ENCODE data around the gene TTC34.
"Not testable (repeated sequence)": the region's sequence is repeated elsewhere in the genome, so short reads cannot be mapped to it uniquely, and the experiment has no call there.

Gene TTC34

DNA sequence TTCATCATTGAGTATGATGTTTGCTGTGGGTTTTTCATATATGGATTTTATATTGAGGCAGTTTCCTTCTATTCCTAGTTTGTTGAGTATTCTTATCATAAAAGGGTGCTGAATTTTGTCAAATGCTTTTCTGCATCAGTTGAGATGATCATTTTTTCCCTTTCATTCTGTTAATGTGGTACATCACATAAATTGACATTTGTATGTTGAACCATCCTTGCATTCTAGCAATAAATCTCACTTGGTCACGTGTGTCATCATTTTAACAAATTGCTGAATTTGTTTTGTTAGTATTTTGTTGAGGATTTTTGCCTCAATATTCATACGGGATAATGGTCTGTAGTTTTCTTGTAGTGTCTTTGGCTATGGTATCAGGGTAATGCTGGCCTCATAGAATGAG is 19.9 kb downstream of the TTC34 start:
- no peaks in the 10 kb centered on the region for H4K20me1 ChIP-seq (ENCODE audit: insufficient read depth, low read length)
- H3K4me3 ChIP-seq (ENCODE audit: low read depth, low read length, poor library complexity, severe bottlenecking), result no peak overlapping the region
- H2AFZ ChIP-seq (ENCODE audit: low read length), result no peak overlapping the region
- H3K4me2 ChIP-seq (ENCODE audit: low read length), result no peak overlapping the region
- no peaks in the 10 kb centered on the region for H3K79me2 ChIP-seq (ENCODE audit: insufficient read depth, low read length)
- no peaks in the 10 kb centered on the region for H3K36me3 ChIP-seq (ENCODE audit: insufficient read depth, low read length)
- no peak overlapping the region for H3K27ac ChIP-seq (ENCODE audit: low read depth, low read length, poor library complexity, severe bottlenecking)
- H3F3A ChIP-seq (ENCODE audit: insufficient read depth, low read length), result no peaks in the 10 kb centered on the region
- no peaks in the 10 kb centered on the region for H3K9me2 ChIP-seq (ENCODE audit: low read depth, low read length)
- H3K27me3 ChIP-seq (ENCODE audit: insufficient read depth, low read length), result no peaks in the 10 kb centered on the region; the same call in 1 of the 2 replicates
- H3K9ac ChIP-seq (ENCODE audit: low read length), result no peak overlapping the region
- TF ChIP-seq, protein P1, sequence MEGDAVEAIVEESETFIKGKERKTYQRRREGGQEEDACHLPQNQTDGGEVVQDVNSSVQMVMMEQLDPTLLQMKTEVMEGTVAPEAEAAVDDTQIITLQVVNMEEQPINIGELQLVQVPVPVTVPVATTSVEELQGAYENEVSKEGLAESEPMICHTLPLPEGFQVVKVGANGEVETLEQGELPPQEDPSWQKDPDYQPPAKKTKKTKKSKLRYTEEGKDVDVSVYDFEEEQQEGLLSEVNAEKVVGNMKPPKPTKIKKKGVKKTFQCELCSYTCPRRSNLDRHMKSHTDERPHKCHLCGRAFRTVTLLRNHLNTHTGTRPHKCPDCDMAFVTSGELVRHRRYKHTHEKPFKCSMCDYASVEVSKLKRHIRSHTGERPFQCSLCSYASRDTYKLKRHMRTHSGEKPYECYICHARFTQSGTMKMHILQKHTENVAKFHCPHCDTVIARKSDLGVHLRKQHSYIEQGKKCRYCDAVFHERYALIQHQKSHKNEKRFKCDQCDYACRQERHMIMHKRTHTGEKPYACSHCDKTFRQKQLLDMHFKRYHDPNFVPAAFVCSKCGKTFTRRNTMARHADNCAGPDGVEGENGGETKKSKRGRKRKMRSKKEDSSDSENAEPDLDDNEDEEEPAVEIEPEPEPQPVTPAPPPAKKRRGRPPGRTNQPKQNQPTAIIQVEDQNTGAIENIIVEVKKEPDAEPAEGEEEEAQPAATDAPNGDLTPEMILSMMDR (IDR thresholded peaks at IDR 0.05; ENCODE audit: low read length), result no peak
- TF ChIP-seq EZH2 (IDR thresholded peaks at IDR 0.05; ENCODE audit: borderline replicate concordance, low read length), result no peak
- H3K4me1 ChIP-seq (ENCODE audit: insufficient read depth, low read length, severe bottlenecking), result no peaks in the 10 kb centered on the region
- peaks cover 6% of the 10 kb centered on the region; the same call in 1 of the 2 replicates for H3K9me3 ChIP-seq (ENCODE audit: low read length)

DNA sequence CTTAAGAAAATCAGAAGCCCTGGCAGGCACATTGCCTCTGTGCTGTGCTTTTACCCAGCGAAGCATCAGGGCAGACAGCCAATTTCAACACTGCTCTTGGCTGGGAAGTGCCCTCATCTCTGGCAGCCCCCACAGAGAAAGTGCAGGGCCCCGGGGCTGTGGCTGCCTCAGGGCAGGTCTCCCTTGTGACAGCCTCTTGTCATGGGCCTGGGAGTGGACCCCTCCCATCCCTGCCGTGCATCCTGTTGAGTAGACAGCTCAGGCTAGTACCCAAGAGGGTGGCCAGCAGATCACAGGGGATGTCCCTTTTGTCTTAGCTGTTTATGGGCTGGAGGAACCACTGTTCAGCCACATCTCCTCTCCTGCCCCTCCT is 23.3 kb downstream of the TTC34 start:
- H2AFZ ChIP-seq (ENCODE audit: low read length), result no peak overlapping the region
- no peaks in the 10 kb centered on the region for H3K9me2 ChIP-seq (ENCODE audit: low read depth, low read length)
- H3K36me3 ChIP-seq (ENCODE audit: insufficient read depth, low read length), result no peaks in the 10 kb centered on the region
- no peaks in the 10 kb centered on the region for H4K20me1 ChIP-seq (ENCODE audit: insufficient read depth, low read length)
- H3K9ac ChIP-seq (ENCODE audit: low read length), result no peak overlapping the region
- no peak overlapping the region for H3K4me2 ChIP-seq (ENCODE audit: low read length)
- H3K9me3 ChIP-seq (ENCODE audit: low read length), result peaks cover 6% of the 10 kb centered on the region; the same call in 1 of the 2 replicates
- H3F3A ChIP-seq (ENCODE audit: insufficient read depth, low read length), result no peaks in the 10 kb centered on the region
- no peaks in the 10 kb centered on the region for H3K79me2 ChIP-seq (ENCODE audit: insufficient read depth, low read length)
- H3K27me3 ChIP-seq (ENCODE audit: insufficient read depth, low read length), result no peaks in the 10 kb centered on the region; the same call in 1 of the 2 replicates
- H3K4me3 ChIP-seq (ENCODE audit: low read depth, low read length, poor library complexity, severe bottlenecking), result no peak overlapping the region
- H3K27ac ChIP-seq (ENCODE audit: low read depth, low read length, poor library complexity, severe bottlenecking), result no peak overlapping the region
- TF ChIP-seq EZH2 (IDR thresholded peaks at IDR 0.05; ENCODE audit: borderline replicate concordance, low read length), result no peak
- TF ChIP-seq, protein P1 (IDR thresholded peaks at IDR 0.05; ENCODE audit: low read length), result no peak
- no peaks in the 10 kb centered on the region for H3K4me1 ChIP-seq (ENCODE audit: insufficient read depth, low read length, severe bottlenecking)

DNA sequence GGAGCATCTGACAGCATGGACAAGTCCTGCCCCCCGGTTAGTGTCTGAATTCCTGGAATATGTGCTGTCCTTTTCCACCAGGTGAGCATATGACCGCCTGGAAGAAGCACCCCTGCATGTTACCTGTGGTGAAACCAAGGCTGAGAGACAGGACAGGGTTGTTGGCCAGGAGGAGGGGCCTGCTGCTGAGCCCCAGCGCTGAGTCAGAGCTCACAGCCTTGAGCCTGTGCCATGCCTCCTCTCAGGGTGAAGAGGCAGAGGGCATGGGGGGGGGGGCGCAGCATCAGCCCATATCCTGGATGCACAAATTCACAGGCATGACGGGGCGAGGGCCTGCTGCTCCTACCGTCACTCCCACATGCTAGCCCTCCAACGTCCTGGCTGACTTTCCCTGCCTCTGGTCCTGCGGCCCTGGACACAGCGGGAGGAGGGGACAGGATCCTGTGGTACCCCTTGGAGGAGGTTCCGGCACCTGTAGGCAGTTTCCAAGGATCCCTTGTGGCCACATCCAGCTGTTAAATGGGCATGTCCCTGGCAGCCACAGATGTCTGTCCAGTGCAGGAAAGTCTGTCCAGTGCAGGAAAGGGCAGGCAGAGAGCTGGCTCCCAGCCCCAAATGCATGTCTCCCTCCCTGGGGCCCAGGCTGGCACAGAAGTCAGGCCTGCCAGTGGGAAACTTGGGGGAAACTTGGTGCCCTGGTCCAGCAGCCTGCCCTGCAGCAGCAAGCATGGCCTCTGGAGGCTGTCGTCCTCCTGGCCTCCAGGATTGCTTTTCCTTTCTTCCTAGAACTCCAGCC is 23.9 kb downstream of the TTC34 start:
- no peak overlapping the region for H3K4me2 ChIP-seq (ENCODE audit: low read length)
- no peaks in the 10 kb centered on the region for H3K36me3 ChIP-seq (ENCODE audit: insufficient read depth, low read length)
- no peak overlapping the region for H3K9ac ChIP-seq (ENCODE audit: low read length)
- H3K4me3 ChIP-seq (ENCODE audit: low read depth, low read length, poor library complexity, severe bottlenecking), result no peak overlapping the region
- H4K20me1 ChIP-seq (ENCODE audit: insufficient read depth, low read length), result no peaks in the 10 kb centered on the region
- H3K27me3 ChIP-seq (ENCODE audit: insufficient read depth, low read length), result no peaks in the 10 kb centered on the region; the same call in 1 of the 2 replicates
- H3F3A ChIP-seq (ENCODE audit: insufficient read depth, low read length), result no peaks in the 10 kb centered on the region
- no peaks in the 10 kb centered on the region for H3K4me1 ChIP-seq (ENCODE audit: insufficient read depth, low read length, severe bottlenecking)
- peaks cover 6% of the 10 kb centered on the region; the same call in 1 of the 2 replicates for H3K9me3 ChIP-seq (ENCODE audit: low read length)
- TF ChIP-seq, protein P1 (IDR thresholded peaks at IDR 0.05; ENCODE audit: low read length), result no peak
- no peak for TF ChIP-seq EZH2 (IDR thresholded peaks at IDR 0.05; ENCODE audit: borderline replicate concordance, low read length)
- H3K9me2 ChIP-seq (ENCODE audit: low read depth, low read length), result no peaks in the 10 kb centered on the region
- H2AFZ ChIP-seq (ENCODE audit: low read length), result no peak overlapping the region
- H3K27ac ChIP-seq (ENCODE audit: low read depth, low read length, poor library complexity, severe bottlenecking), result no peak overlapping the region
- no peaks in the 10 kb centered on the region for H3K79me2 ChIP-seq (ENCODE audit: insufficient read depth, low read length)

DNA sequence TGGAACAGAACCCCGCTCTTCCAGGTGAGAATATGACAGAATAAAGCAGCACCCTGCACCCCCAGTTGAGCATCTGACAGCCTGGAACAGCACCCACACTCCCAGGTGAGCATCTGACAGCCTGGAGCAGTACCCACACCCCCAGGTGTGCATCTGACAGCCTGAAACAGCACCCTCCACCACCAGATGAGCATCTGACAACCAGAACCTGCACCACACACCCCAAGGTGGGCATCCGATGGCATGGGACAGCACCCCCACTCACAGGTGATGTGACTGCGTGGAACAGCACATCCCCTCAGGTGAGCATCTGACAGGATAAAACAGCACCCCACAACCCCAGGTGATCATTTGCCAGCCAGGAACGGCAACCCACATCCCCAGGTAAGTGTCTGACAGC is 26.2 kb downstream of the TTC34 start:
- H4K20me1 ChIP-seq (ENCODE audit: insufficient read depth, low read length); H3K79me2 ChIP-seq (ENCODE audit: insufficient read depth, low read length); H3K27ac ChIP-seq (ENCODE audit: low read depth, low read length, poor library complexity, severe bottlenecking); H3K4me1 ChIP-seq (ENCODE audit: insufficient read depth, low read length, severe bottlenecking); H3K9me3 ChIP-seq (ENCODE audit: low read length); H3K9ac ChIP-seq (ENCODE audit: low read length); H3K36me3 ChIP-seq (ENCODE audit: insufficient read depth, low read length); H3K9me2 ChIP-seq (ENCODE audit: low read depth, low read length); H3F3A ChIP-seq (ENCODE audit: insufficient read depth, low read length); H3K4me2 ChIP-seq (ENCODE audit: low read length); H3K27me3 ChIP-seq (ENCODE audit: insufficient read depth, low read length); H3K4me3 ChIP-seq (ENCODE audit: low read depth, low read length, poor library complexity, severe bottlenecking); H2AFZ ChIP-seq (ENCODE audit: low read length): not testable (repeated sequence)

DNA sequence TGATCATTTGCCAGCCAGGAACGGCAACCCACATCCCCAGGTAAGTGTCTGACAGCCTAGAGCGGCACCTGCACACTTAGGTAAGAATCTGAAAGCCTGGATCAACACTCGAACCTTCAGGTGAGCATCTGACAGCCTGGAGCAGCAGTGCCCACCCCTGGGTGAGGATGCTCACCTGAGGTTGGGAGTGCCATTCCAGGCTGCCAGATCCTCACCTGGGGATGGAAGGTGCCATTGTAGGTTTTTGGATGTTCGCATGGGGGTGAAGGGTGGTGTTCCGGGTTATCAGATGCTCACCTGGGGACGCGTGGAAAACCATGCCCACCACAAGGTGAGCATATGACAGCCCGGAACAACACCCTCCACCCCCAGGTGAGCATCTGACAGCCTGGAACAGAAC is 33.4 kb downstream of the TTC34 start:
- H2AFZ ChIP-seq (ENCODE audit: low read length); H3K9me2 ChIP-seq (ENCODE audit: low read depth, low read length); H3K9ac ChIP-seq (ENCODE audit: low read length); H3K27ac ChIP-seq (ENCODE audit: low read depth, low read length, poor library complexity, severe bottlenecking); H3F3A ChIP-seq (ENCODE audit: insufficient read depth, low read length); H3K4me3 ChIP-seq (ENCODE audit: low read depth, low read length, poor library complexity, severe bottlenecking); H3K79me2 ChIP-seq (ENCODE audit: insufficient read depth, low read length); H4K20me1 ChIP-seq (ENCODE audit: insufficient read depth, low read length); H3K9me3 ChIP-seq (ENCODE audit: low read length); H3K4me1 ChIP-seq (ENCODE audit: insufficient read depth, low read length, severe bottlenecking); H3K27me3 ChIP-seq (ENCODE audit: insufficient read depth, low read length); H3K36me3 ChIP-seq (ENCODE audit: insufficient read depth, low read length); H3K4me2 ChIP-seq (ENCODE audit: low read length): not testable (repeated sequence)
